ENCODE measurements around the gene SFRP2.
A peak's percentile ranks its signal among the peaks of the same experiment; 100 is the strongest.

SFRP2 gene

GRCh38 chr4:153809916-153810810 lies 21.3 kb upstream of the SFRP2 start:
- TF ChIP-seq GATA3 (IDR thresholded peaks at IDR 0.05; ENCODE audit: low read depth, low read length) (no peak), GATA2 (IDR thresholded peaks at IDR 0.05; ENCODE audit: low read depth, low read length) (no peak)

- TF ChIP-seq GATA2 (IDR thresholded peaks at IDR 0.05; ENCODE audit: low read depth, low read length) (no peak), GATA3 (IDR thresholded peaks at IDR 0.05; ENCODE audit: low read depth, low read length) (no peak)
Observed at GRCh38 chr4:153809307-153809706, 20.4 kb upstream of the SFRP2 start.

- TF ChIP-seq GATA2 (IDR thresholded peaks at IDR 0.05; ENCODE audit: low read depth, low read length) (no peak), GATA3 (IDR thresholded peaks at IDR 0.05; ENCODE audit: low read depth, low read length) (no peak)
Observed at GRCh38 chr4:153808175-153808574, 19.3 kb upstream of the SFRP2 start.

GRCh38 chr4:153806073-153806472 lies 17.2 kb upstream of the SFRP2 start:
- TF ChIP-seq GATA2 (IDR thresholded peaks at IDR 0.05; ENCODE audit: low read depth, low read length) (no peak), GATA3 (IDR thresholded peaks at IDR 0.05; ENCODE audit: low read depth, low read length) (no peak)

GRCh38 chr4:153804722-153805121 lies 15.8 kb upstream of the SFRP2 start:
- no peak for TF ChIP-seq GATA2 (IDR thresholded peaks at IDR 0.05; ENCODE audit: low read depth, low read length)
- no peak for TF ChIP-seq GATA3 (IDR thresholded peaks at IDR 0.05; ENCODE audit: low read depth, low read length)

- TF ChIP-seq GATA2 (IDR thresholded peaks at IDR 0.05; ENCODE audit: low read depth, low read length): no peak
- no peak for TF ChIP-seq GATA3 (IDR thresholded peaks at IDR 0.05; ENCODE audit: low read depth, low read length)
Observed at GRCh38 chr4:153799694-153800074, 10.8 kb upstream of the SFRP2 start.

GRCh38 chr4:153798901-153799693 lies 10.2 kb upstream of the SFRP2 start:
- TF ChIP-seq GATA2 (IDR thresholded peaks at IDR 0.05; ENCODE audit: low read depth, low read length) (no peak), GATA3 (IDR thresholded peaks at IDR 0.05; ENCODE audit: low read depth, low read length) (no peak)

- TF ChIP-seq GATA3 (IDR thresholded peaks at IDR 0.05; ENCODE audit: low read depth, low read length) (no peak), GATA2 (IDR thresholded peaks at IDR 0.05; ENCODE audit: low read depth, low read length) (no peak)
Observed at GRCh38 chr4:153798420-153798819, 9.5 kb upstream of the SFRP2 start.

- no peak for TF ChIP-seq GATA3 (IDR thresholded peaks at IDR 0.05; ENCODE audit: low read depth, low read length)
- peak; percentile 60; the same call in 1 of the 2 replicates for TF ChIP-seq GATA2 (IDR thresholded peaks at IDR 0.05; ENCODE audit: low read depth, low read length)
Observed at GRCh38 chr4:153794006-153794405, 5.1 kb upstream of the SFRP2 start.

- TF ChIP-seq GATA3 (IDR thresholded peaks at IDR 0.05; ENCODE audit: low read depth, low read length): no peak
- TF ChIP-seq GATA2 (IDR thresholded peaks at IDR 0.05; ENCODE audit: low read depth, low read length): no peak
Observed at GRCh38 chr4:153792618-153793247, 3.9 kb upstream of the SFRP2 start.

- TF ChIP-seq GATA3 (IDR thresholded peaks at IDR 0.05; ENCODE audit: low read depth, low read length): no peak
- no peak for TF ChIP-seq GATA2 (IDR thresholded peaks at IDR 0.05; ENCODE audit: low read depth, low read length)
Observed at GRCh38 chr4:153791746-153792617, 3.1 kb upstream of the SFRP2 start.

- TF ChIP-seq GATA3 (IDR thresholded peaks at IDR 0.05; ENCODE audit: low read depth, low read length) (no peak), GATA2 (IDR thresholded peaks at IDR 0.05; ENCODE audit: low read depth, low read length) (no peak)
Observed at GRCh38 chr4:153790962-153791551, 2.2 kb upstream of the SFRP2 start.

- TF ChIP-seq GATA2 (IDR thresholded peaks at IDR 0.05; ENCODE audit: low read depth, low read length): no peak
- no peak for TF ChIP-seq GATA3 (IDR thresholded peaks at IDR 0.05; ENCODE audit: low read depth, low read length)
Observed at GRCh38 chr4:153790500-153790865, 1.6 kb upstream of the SFRP2 start.

All from SH-SY5Y (cell line).